ENCODE results near the gene SELENON. TPM values are rescaled to one million over a fixed set of nuclear protein-coding genes. Genes with fewer than 3 reads are reported as not detected.

SELENON gene
- total and polyA plus RNA-seq, 7 donors = 25.3 to 104 (median 39.3) TPM

DNA sequence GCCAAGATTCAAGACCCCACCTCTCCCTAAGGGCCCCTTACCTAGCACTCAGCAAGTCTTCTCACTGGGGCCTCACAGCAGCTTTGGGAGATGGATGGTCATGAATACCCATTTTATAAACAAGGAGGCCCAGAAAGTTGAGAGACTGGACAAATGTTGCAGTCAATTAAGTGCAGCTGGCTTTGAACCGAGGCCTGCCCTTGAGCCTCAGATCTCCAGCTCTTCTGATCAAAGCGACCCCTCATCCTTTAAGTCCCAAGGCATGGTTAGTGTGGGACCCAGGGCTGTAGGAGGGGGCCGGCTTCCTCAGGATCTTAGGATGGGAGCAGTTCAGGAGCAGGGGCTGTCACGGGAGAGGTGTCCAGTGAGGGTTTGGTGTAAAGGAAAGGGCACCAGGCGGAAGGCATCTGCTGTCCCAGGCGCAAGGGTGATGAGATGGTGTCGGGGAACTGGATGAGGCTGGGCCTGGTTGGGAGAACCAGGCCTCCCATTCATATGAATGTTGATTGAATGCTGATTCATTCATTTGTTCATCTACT is 14.6 kb downstream of the SELENON start:
- no peaks in the 10 kb centered on the region for H3K27me3 ChIP-seq (ENCODE audit: insufficient read depth in 3 of 3, low read length in 2 of 3)
- WGBS, 3 donors = 78 to 87% (median 84%) methylated on average over 7 of the region's 7 CpGs
- ATAC-seq = no peak
- no peak for DNase-seq
- TF ChIP-seq, protein P1, sequence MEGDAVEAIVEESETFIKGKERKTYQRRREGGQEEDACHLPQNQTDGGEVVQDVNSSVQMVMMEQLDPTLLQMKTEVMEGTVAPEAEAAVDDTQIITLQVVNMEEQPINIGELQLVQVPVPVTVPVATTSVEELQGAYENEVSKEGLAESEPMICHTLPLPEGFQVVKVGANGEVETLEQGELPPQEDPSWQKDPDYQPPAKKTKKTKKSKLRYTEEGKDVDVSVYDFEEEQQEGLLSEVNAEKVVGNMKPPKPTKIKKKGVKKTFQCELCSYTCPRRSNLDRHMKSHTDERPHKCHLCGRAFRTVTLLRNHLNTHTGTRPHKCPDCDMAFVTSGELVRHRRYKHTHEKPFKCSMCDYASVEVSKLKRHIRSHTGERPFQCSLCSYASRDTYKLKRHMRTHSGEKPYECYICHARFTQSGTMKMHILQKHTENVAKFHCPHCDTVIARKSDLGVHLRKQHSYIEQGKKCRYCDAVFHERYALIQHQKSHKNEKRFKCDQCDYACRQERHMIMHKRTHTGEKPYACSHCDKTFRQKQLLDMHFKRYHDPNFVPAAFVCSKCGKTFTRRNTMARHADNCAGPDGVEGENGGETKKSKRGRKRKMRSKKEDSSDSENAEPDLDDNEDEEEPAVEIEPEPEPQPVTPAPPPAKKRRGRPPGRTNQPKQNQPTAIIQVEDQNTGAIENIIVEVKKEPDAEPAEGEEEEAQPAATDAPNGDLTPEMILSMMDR (IDR thresholded peaks at IDR 0.05) = no peak
- H3K4me3 ChIP-seq = no peak overlapping the region
- no peak overlapping the region for H3K27ac ChIP-seq
- H3K4me1 ChIP-seq = peaks cover 19% of the 10 kb centered on the region
- H3K9me3 ChIP-seq = no peaks in the 10 kb centered on the region
- H3K36me3 ChIP-seq (ENCODE audit: insufficient read depth in 1 of 2, low read depth in 1 of 2) = peaks cover 0 to 63% of the 10 kb centered on the region in 2 donors
- intact Hi-C loops (cut with DNase I) = loop anchor here in 1 of 2 donors (5.0 kb wide), 1 partner anchor 312 kb away; no protein-coding TSS in a partner anchor

DNA sequence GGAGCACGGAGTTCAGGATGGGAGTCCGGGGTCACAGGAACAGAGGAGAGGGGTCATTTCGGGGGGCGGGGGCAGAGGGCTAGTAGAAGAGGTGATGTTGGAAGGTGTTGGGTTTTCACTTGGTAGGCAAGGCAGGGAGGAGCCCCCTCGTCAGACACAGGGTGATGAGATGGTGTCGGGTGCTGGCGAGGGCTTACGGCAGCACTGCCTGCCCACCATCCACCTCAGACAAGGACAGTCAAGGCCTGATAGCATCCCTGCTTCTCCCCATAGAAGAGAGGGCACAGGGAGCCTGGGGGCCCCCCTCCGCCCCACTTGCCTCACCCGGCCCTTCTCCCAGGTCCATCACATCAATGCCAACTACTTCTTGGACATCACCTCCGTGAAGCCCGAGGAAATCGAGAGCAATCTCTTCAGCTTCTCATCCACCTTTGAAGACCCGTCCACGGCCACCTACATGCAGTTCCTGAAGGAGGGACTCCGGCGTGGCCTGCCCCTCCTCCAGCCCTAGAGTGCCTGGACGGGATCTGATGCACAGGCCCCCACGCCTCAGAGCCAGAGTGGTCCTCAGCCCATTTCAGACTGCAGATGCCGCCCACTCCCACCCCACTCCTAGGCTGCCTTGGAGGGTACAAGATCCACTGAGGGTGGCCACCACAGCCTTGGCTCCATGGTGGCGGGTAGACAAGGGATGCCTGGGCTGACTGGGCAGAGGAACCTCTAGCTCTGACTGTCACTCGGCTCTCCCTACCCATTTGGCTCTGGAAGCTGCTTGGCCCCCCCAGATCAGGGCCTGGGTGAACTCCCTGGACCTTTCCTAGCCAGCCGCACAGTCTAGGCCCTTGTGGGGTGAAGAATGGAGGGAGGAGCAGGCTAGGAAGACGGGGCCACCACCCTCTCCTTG is 15.5 kb downstream of the SELENON start:
- DNase-seq = no peak
- intact Hi-C loops (cut with DNase I) = no loop called here
- H3K4me3 ChIP-seq = no peak overlapping the region
- WGBS, 3 donors = 87 to 91% (median 89%) methylated on average over 24 of the region's 24 CpGs
- no peaks in the 10 kb centered on the region for H3K9me3 ChIP-seq
- H3K4me1 ChIP-seq = peaks cover 15% of the 10 kb centered on the region
- H3K27ac ChIP-seq = no peak overlapping the region
- H3K36me3 ChIP-seq (ENCODE audit: insufficient read depth in 1 of 2, low read depth in 1 of 2) = peaks cover 0 to 54% of the 10 kb centered on the region in 2 donors
- no peak for ATAC-seq
- H3K27me3 ChIP-seq (ENCODE audit: insufficient read depth in 3 of 3, low read length in 2 of 3) = no peaks in the 10 kb centered on the region
- TF ChIP-seq, protein P1 (IDR thresholded peaks at IDR 0.05) = no peak

DNA sequence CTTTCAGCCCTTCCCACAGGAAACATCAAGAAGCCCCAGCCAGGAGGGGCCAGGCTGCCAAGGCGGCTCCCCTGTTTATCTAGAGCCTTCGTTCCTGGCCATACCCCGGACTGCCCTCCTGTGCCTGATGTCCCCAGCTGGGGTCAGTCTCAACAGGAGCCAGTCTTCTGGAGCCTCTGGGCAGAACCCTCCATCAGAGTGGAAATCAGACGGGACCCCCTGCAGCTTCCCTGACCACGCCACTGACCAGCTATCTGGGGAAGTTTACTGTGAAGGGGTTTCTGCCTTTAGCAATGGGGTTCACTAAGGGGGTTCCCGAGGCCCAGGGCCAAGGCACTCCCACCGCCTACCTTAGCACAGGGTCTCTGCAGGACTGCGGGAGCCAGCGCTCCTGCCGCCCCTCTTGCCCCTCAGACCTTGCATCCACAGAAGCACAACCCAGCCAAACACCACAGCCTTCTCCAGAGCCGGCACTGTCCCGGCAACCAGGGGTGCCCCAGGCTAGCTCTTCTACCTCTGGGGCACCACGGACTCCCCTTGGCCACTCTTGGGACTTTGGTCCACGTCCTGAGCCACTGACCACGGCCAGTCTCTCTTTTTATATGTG is 16.2 kb downstream of the SELENON start:
- H3K4me1 ChIP-seq = peaks cover 17% of the 10 kb centered on the region
- no peaks in the 10 kb centered on the region for H3K9me3 ChIP-seq
- ATAC-seq (no peak), DNase-seq (no peak)
- TF ChIP-seq, protein P1 (IDR thresholded peaks at IDR 0.05) = no peak
- H3K4me3 ChIP-seq = no peak overlapping the region
- 81 to 87% (median 84%) methylated on average over 14 to 15 of the region's 15 CpGs for WGBS, 3 donors
- no peaks in the 10 kb centered on the region for H3K27me3 ChIP-seq (ENCODE audit: insufficient read depth in 3 of 3, low read length in 2 of 3)
- peaks cover 0 to 52% of the 10 kb centered on the region in 2 donors for H3K36me3 ChIP-seq (ENCODE audit: insufficient read depth in 1 of 2, low read depth in 1 of 2)
- intact Hi-C loops (cut with DNase I) = no loop called here
- no peak overlapping the region for H3K27ac ChIP-seq

DNA sequence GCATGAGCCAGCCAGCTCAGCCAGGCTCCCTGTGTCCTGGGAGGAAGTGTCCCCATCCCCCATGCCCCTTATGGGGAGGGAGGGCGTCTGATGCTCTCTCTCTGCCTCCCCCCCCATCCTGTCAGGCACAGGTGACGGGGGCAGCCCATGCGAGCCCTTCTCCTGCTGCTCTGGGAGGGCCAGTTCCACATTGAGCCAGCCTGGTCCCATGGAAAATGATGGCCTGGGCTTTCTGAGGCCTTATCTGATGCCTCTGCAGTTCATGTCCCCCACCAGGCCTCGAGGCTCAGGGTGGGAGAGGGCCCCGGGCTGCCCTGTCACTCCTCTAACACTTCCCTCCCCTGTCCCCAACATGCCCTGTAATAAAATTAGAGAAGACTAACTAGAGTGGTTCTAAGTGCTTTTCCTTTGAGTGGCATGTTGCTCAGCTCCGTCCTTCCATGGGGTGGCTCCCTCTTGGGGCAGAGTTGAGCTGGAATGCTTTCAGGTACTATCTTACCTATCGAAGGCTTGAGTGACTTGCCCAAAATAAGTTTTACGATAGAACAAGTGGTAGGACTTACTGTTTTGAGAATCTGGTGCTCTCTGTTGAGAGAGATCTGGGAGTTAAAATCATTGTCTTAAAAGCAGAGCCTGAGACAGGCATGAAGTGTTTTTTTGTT is 18.0 kb downstream of the SELENON start:
- H3K4me3 ChIP-seq = no peak overlapping the region
- TF ChIP-seq, protein P1 (IDR thresholded peaks at IDR 0.05) = no peak
- peaks cover 0 to 37% of the 10 kb centered on the region in 2 donors for H3K36me3 ChIP-seq (ENCODE audit: insufficient read depth in 1 of 2, low read depth in 1 of 2)
- DNase-seq (no peak), ATAC-seq (no peak)
- H3K4me1 ChIP-seq = peaks cover 31% of the 10 kb centered on the region
- H3K9me3 ChIP-seq = no peaks in the 10 kb centered on the region
- intact Hi-C loops (cut with DNase I) = no loop called here
- H3K27ac ChIP-seq = no peak overlapping the region
- WGBS, 3 donors = 37 to 51% (median 38%) methylated on average over 8 of the region's 8 CpGs
- H3K27me3 ChIP-seq (ENCODE audit: insufficient read depth in 3 of 3, low read length in 2 of 3) = no peaks in the 10 kb centered on the region
